Neural progenitor cell (in vitro differentiated cells): ENCODE results near the gene TNFRSF11A.

ENCODE experiments used
- EZH2 ChIP-seq: fragments of 200-600 bp; sonication (generic); IDR thresholded peaks from 2 replicates; pipeline ENCODE4 v1.6.1; 2017; ENCODE audit warnings: antibody characterized with exemption, mild to moderate bottlenecking, moderate library complexity
- TF ChIP-seq, protein P1 (sequence below): fragments of 200-600 bp; sonication (generic); IDR thresholded peaks from 2 replicates; pipeline ENCODE4 v1.5.1; 2017; ENCODE audit warnings: antibody characterized with exemption, mild to moderate bottlenecking

DNA sequence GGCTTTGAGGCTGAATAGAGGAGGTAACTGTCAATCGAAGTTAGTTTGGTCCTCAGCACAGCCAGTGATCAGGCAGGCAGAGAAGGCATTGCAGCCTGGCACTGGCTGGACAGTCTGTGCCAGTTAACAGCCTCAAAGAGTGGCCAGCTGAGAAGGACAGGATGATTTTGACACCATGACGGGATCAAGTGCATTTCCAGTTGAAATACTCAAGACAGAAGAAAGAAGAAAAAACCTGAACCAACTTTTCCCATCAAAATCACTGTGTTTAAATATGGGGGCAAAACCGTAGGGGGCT is 101.0 kb downstream of the TNFRSF11A start:
- TF ChIP-seq, protein P1, sequence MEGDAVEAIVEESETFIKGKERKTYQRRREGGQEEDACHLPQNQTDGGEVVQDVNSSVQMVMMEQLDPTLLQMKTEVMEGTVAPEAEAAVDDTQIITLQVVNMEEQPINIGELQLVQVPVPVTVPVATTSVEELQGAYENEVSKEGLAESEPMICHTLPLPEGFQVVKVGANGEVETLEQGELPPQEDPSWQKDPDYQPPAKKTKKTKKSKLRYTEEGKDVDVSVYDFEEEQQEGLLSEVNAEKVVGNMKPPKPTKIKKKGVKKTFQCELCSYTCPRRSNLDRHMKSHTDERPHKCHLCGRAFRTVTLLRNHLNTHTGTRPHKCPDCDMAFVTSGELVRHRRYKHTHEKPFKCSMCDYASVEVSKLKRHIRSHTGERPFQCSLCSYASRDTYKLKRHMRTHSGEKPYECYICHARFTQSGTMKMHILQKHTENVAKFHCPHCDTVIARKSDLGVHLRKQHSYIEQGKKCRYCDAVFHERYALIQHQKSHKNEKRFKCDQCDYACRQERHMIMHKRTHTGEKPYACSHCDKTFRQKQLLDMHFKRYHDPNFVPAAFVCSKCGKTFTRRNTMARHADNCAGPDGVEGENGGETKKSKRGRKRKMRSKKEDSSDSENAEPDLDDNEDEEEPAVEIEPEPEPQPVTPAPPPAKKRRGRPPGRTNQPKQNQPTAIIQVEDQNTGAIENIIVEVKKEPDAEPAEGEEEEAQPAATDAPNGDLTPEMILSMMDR, result no peak
- TF ChIP-seq EZH2, result no peak
